HepG2 (cell line): ENCODE measurements around the gene CDKL5. TPM values are rescaled to one million over a fixed set of nuclear protein-coding genes. Genes with fewer than 3 reads are reported as not detected.
A peak's percentile ranks its signal among the peaks of the same experiment; 100 is the strongest.

ENCODE experiments used
- ATAC-seq: fragments of 200-7000 bp; cut with Tn5 transposase; 3 replicates; pipeline ENCODE4 v1.9.1; 2020; ENCODE audit warnings: mild to moderate bottlenecking, moderate library complexity
- BruUV-seq: library from RNA; stranded (reverse); fragments of 400-500 nt; replicated peaks from 2 replicates; lab custom pipeline; 2021; lab: Mats Ljungman, UMichigan
- CTCF ChIA-PET: fragments of 300-600 bp; formaldehyde crosslinking; extraction: SDS; loops from one replicate; lab custom pipeline; 2021; ENCODE audit warnings: low total read pairs, inconsistent platforms, low intra/inter-chr PET ratio; lab: Yijun Ruan, JAX
- POLR2A ChIA-PET: fragments of 350-600 bp; sonication (Branson Sonifier 250); formaldehyde crosslinking; loops from one replicate; lab custom pipeline; 2020; ENCODE audit warnings: antibody characterized with exemption, inconsistent platforms; lab: Yijun Ruan, JAX
- DNase-seq: peaks from one replicate; pipeline ENCODE4 v3.0.0-alpha.2; 2015; ENCODE audit warnings: low spot score
- FAIRE-seq: peaks from 3 replicates; lab custom pipeline; 2011; peaks lifted over from hg19 to GRCh38; lab: Jason Lieb, UNC
- H2AFZ ChIP-seq: one replicate; pipeline ENCODE4 v1.6.1; 2011; ENCODE audit warnings: low read length, inconsistent platforms
- H3K27ac ChIP-seq: fragments of 300-600 bp; 3 replicates; pipeline ENCODE4 v1.8.0; 2011; ENCODE audit warnings: mixed run types, mild to moderate bottlenecking, mixed read lengths, low read length, inconsistent platforms; ENCODE audit not compliant: insufficient read depth; ENCODE audit errors: extremely low read length
- H3K27me3 ChIP-seq, 2 experiments: fragments of 200-600 bp in 1 of 2; 2 replicates in 1 of 2; 3 replicates in 1 of 2; pipeline versions ENCODE4 v1.6.0 to v1.8.0; 2011; ENCODE audit warnings: low read length in 2 of 2, mild to moderate bottlenecking in 2 of 2, moderate library complexity in 2 of 2, inconsistent platforms in 1 of 2; ENCODE audit not compliant: insufficient read depth in 2 of 2, control insufficient read depth in 1 of 2
- H3K36me3 ChIP-seq, 2 experiments: fragments of 200-600 bp in 1 of 2; replicated peaks in 1 of 2; 2 replicates in 1 of 2; 3 replicates in 1 of 2; pipeline versions ENCODE4 v1.5.1 to v1.8.0; 2011; ENCODE audit warnings: low read length in 2 of 2, inconsistent platforms in 1 of 2; ENCODE audit not compliant: insufficient read depth in 2 of 2, control insufficient read depth in 1 of 2
- H3K4me1 ChIP-seq: 2 replicates; pipeline ENCODE4 v1.5.1; 2012; ENCODE audit warnings: low read length, inconsistent platforms; ENCODE audit not compliant: insufficient read depth
- H3K4me2 ChIP-seq: 2 replicates; pipeline ENCODE4 v1.6.0; 2011; ENCODE audit warnings: low read depth, low read length, inconsistent platforms
- H3K4me3 ChIP-seq, 3 experiments: fragments of 200-600 bp in 1 of 3; sonication (generic), shearing (Covaris generic) in 1 of 3; replicated peaks in 1 of 3; 2 replicates each; pipeline ENCODE4 v1.5.1; 2011 to 2016; ENCODE audit warnings: low read length in 3 of 3, inconsistent platforms in 2 of 3, low read depth in 2 of 3, mild to moderate bottlenecking in 2 of 3, control low read depth in 1 of 3, mixed read lengths in 1 of 3; ENCODE audit not compliant: insufficient read depth in 1 of 3
- H3K79me2 ChIP-seq: one replicate; pipeline ENCODE4 v1.6.1; 2011; ENCODE audit warnings: low read length, inconsistent platforms; ENCODE audit not compliant: insufficient read depth
- H3K9ac ChIP-seq: 2 replicates; pipeline ENCODE4 v1.6.0; 2011; ENCODE audit warnings: mild to moderate bottlenecking, low read depth, low read length, inconsistent platforms; ENCODE audit not compliant: insufficient read depth
- H3K9me3 ChIP-seq: 2 replicates; pipeline ENCODE4 v1.5.1; 2012; ENCODE audit warnings: mild to moderate bottlenecking, low read length
- H4K20me1 ChIP-seq: 2 replicates; pipeline ENCODE4 v1.6.0; 2011; ENCODE audit warnings: inconsistent platforms, mild to moderate bottlenecking, low read length, moderate library complexity; ENCODE audit not compliant: insufficient read depth
- MAFF ChIP-seq: IDR thresholded peaks from 2 replicates; pipeline ENCODE4 v1.6.1; 2011; ENCODE audit warnings: low read depth, low read length, improper control_type of control experiment
- MAFK ChIP-seq, 2 experiments: IDR thresholded peaks in 1 of 2; conservative IDR thresholded peaks in 1 of 2; 2 replicates each; pipeline ENCODE4 v1.6.1; 2011; ENCODE audit warnings: improper control_type of control experiment in 2 of 2, low read length in 2 of 2
- ZFP37 ChIP-seq: sonication (generic); formaldehyde crosslinking; IDR thresholded peaks from 2 replicates; pipeline ENCODE4 v1.4.0; 2020; ENCODE audit warnings: missing genetic modification reagents, borderline replicate concordance
- ZNF772 ChIP-seq: sonication (generic); formaldehyde crosslinking; IDR thresholded peaks from 2 replicates; pipeline ENCODE4 v1.5.0; 2020; ENCODE audit warnings: mild to moderate bottlenecking, missing genetic modification reagents
- ZNF781 ChIP-seq: sonication (generic); formaldehyde crosslinking; IDR thresholded peaks from 2 replicates; pipeline ENCODE4 v1.5.1; 2020; ENCODE audit warnings: borderline replicate concordance, mild to moderate bottlenecking, missing genetic modification reagents; ENCODE audit errors: not compliant biosample characterization
- WGBS: methylation state at CpG from one replicate; pipeline ENCODE4 v1.1.6; 2017; ENCODE audit warnings: low lambda C conversion rate; 5-methylcytosine and 5-hydroxymethylcytosine counted together
- in situ Hi-C: cut with HindIII; loops from 2 replicates; pipeline ENCODE4 v1.10.0; 2017; ENCODE audit warnings: low pct_unique_long_range_greater_than_20kb; ENCODE audit not compliant: extremely low pct_ligation_motif_present
- intact Hi-C: fragments of 100-400 bp; cut with micrococcal nuclease; formaldehyde crosslinking; loops from one replicate; pipeline ENCODE4 v1.10.0; 2022; ENCODE audit not compliant: unreplicated experiment
- polyA plus RNA-seq, 8 experiments: library from polyadenylated mRNA; depleted of rRNA in 3 of 8; stranded (reverse) in 7 of 8; unstranded in 1 of 8; fragments of >200 nt; fragmentation: Illumina TruSeq in 4 of 8; extraction: Trizol in 4 of 8; gene quantifications; 2 replicates each; pipeline versions ENCODE4 v1.2.1 to v1.2.3, GENCODE V29; 2011 to 2016; ENCODE audit warnings: low read depth in 4 of 8, missing spikeins in 1 of 8, mixed read lengths in 1 of 8; ENCODE audit not compliant: insufficient read depth in 1 of 8
- total RNA-seq, 5 experiments: library from RNA; depleted of rRNA; stranded (reverse); fragments of >200 nt; fragmentation: Illumina TruSeq; extraction: Trizol; gene quantifications; 2 replicates each; pipeline ENCODE4 v1.2.3, GENCODE V29; 2016; ENCODE audit warnings: low read depth in 1 of 5
- TF ChIP-seq, protein P1 (sequence below): sonication (generic); formaldehyde crosslinking; IDR thresholded peaks from 2 replicates; pipeline ENCODE4 v1.5.0; 2020; ENCODE audit warnings: mild to moderate bottlenecking, missing genetic modification reagents

Gene CDKL5
- total and polyA plus RNA-seq, 2 of the 13 experiments (the other 11 are each of a cell fraction or from before 2014, with no cell fraction given): 2.8 to 7.0 TPM

DNA sequence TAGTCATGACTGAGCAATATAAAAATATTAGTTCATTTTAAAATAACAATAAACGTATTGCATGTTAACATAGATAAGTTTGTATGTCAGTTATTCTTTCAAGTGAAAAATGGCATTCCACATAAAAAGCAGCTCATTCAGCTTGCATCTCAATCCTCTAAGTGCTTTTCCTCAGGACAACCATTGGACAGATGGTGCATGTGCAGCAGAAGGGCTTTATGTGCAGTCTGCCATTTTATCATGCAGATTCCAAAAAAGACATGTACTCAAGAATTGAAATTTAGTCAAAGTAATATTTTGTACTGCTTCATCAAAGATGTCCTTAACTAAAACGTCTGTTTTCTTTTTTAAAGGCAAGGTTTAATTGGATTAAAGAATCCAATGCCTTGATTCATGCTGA, 153.1 kb downstream of the CDKL5 start (continued):
- TF ChIP-seq, protein P1, sequence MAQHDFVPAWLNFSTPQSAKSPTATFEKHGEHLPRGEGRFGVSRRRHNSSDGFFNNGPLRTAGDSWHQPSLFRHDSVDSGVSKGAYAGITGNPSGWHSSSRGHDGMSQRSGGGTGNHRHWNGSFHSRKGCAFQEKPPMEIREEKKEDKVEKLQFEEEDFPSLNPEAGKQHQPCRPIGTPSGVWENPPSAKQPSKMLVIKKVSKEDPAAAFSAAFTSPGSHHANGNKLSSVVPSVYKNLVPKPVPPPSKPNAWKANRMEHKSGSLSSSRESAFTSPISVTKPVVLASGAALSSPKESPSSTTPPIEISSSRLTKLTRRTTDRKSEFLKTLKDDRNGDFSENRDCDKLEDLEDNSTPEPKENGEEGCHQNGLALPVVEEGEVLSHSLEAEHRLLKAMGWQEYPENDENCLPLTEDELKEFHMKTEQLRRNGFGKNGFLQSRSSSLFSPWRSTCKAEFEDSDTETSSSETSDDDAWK (CRISPR knock-in tag): no peak
- TF ChIP-seq ZNF772 (CRISPR knock-in tag): no peak
- TF ChIP-seq ZNF781: no peak

DNA sequence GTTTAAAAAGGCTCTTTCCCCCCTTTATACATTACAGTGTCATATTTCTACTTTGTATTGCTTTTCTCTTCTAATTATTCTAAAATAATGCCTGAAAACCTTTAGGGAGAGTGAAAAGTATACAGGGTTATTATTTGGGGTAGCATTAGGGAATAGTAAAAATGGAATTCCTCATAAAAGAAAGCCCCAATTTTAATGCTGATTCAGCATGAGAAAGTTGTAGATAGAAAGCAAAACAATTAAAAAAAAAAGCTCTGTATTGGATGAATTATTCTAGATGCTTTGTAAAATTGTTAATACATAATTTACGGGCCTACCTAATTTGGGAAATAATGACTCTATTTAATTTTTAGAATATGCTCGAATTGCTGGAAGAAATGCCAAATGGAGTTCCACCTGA, 154.1 kb downstream of the CDKL5 start:
- no peak overlapping the region for H2AFZ ChIP-seq
- no peaks in the 10 kb centered on the region for H3K9me3 ChIP-seq
- H3K4me3 ChIP-seq: no peak overlapping the region
- WGBS: 98% methylated on average over 2 of the region's 2 CpGs
- no peak overlapping the region for H3K27ac ChIP-seq
- CTCF ChIA-PET: no interaction called here
- no TSS peak for BruUV-seq
- TF ChIP-seq MAFF (peak; percentile 74), ZFP37 (CRISPR knock-in tag) (no peak), MAFK (conservative IDR thresholded peaks at IDR 0.05 in 1 of 2, IDR thresholded peaks at IDR 0.05 in 1 of 2; ENCODE audit: low read length in 2 of 2) (peak; percentile 74 to 86)
- no peaks in the 10 kb centered on the region for H4K20me1 ChIP-seq
- H3K4me2 ChIP-seq: no peak overlapping the region
- no peaks in the 10 kb centered on the region for H3K36me3 ChIP-seq
- intact Hi-C loops (no loop called here), in situ Hi-C loops (no loop called here)
- no peaks in the 10 kb centered on the region for H3K79me2 ChIP-seq
- FAIRE-seq (no peak), DNase-seq (no peak), ATAC-seq (no peak)
- no peaks in the 10 kb centered on the region for H3K27me3 ChIP-seq
- H3K4me1 ChIP-seq: no peaks in the 10 kb centered on the region
- H3K9ac ChIP-seq: no peak overlapping the region
- POLR2A ChIA-PET: no interaction called here
